ENCODE measurements around the gene NDFIP1.

DNA sequence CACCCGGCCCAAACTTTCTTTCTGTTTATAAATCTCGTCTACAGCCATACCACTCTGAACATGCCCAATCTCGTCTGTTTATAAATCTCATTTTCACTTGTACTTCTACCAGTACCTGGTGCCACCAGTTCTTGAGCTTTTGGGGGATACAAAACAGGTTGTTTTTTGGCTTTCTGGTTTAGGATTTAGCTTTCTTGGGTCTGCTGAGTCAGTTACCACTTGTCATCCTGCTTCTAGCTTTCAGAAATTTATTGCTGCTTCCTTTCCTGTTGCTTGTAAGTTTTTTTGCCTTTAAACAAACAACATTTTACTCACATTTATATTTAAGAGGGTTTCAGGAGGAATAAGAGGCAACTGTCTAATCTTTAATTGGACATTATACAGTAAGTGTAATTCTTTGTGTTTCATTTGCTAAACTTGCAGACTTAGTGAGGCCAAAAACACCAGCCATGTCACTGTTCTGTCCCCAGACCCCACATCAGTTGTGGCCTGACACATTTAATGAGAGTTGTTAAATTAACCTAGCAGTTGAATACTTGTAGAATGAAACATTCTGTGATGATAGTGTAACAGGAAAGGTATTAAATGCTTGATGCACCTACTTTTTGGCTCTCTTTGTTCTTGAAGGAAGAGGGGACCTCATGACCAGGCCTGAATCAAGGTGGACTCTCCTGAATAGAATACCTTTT is 11.8 kb downstream of the NDFIP1 start:
- TF ChIP-seq GATA3 (IDR thresholded peaks at IDR 0.05; ENCODE audit: low read depth, low read length) (no peak), GATA2 (IDR thresholded peaks at IDR 0.05; ENCODE audit: low read depth, low read length) (no peak)
